Activated CD4-positive, CD25-positive, alpha-beta regulatory T cell treated with anti-CD3 and anti-CD28 coated beads, Interleukin-2, amount 50 U/mL, for 16 hours (primary cell): Measurements from ENCODE around the gene BEND2.
"Not testable (repeated sequence)": the region's sequence is repeated elsewhere in the genome, so short reads cannot be mapped to it uniquely, and the experiment has no call there.

ENCODE experiments used
- DNase-seq: peaks from one replicate; pipeline ENCODE4 v3.0.0-alpha.2; 2020; ENCODE audit warnings: low read depth, low spot score

BEND2 gene

GRCh38 chrX:18220786-18221185 lies at the start of gene BEND2:
TSS of gene BEND2 (minus strand) at chrX:18220886. CDS start at chrX:18220750, 136 bp downstream.
- no peak for DNase-seq

- no peak for DNase-seq
Measured at GRCh38 chrX:18255059-18255458, 34.4 kb upstream of the BEND2 start.

GRCh38 chrX:18252644-18253359 lies 32.1 kb upstream of the BEND2 start:
- no peak for DNase-seq

DNA sequence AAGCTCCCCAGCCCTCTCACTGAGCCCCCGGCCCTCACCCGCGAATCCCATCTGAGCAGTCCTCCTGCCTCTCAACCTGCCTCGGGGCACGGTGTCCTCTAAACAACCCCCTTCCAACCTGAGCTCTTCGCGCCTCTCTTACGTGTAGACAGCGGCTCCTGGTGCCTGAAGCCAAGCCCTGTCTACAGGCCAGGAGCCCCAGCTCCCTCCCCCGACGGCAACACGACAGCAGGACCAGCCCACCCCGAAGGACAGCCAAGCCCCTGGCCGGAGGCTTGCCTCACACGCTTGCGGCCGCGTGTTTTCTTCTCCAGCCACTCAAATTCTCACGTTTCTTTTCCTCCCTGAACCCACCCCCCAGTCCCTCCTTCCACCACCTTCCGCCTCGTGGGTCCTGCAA lies 9.0 kb upstream of the BEND2 start:
- not testable (repeated sequence) for DNase-seq

DNA sequence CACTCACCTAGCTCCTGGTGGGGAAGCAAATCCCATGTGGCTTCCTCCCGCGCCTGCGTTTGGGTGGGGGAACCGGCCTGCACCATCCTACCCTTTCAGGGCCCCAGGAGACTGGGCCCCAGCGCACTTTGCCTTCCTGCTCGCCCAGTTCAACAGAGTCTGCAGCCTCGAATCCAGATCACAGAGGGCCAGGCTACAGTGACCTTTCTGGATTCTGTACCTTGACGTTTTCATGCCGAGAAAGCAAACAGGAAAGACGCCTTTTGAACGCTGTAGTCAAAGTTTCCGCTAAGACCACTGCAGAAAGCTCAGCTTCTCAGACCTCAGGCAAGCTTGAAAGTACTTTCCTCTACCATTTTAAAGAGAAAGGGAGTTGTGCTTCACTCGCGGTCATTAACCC lies 7.4 kb upstream of the BEND2 start:
- no peak for DNase-seq

DNA sequence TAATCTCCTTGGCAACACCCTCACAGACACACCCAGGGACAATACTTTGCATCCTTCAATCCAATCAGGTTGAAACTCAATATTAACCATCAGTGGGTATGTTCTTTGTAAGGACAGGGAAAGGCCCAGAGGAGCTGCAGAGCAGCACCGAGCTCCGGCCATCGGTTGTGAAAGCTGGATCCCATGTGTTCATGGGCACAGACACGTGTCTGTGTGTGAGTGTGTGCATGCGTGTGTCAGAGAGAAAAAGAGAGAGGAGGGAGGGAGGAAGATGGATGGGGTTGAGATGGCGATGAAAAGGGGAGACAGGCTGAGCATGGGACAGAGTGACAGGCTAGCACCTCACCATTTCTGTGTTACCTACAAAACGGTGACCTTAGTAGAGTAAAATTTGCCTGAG lies 6.8 kb upstream of the BEND2 start:
- DNase-seq: no peak

GRCh38 chrX:18210470-18210869 lies 10.2 kb downstream of the BEND2 start:
- DNase-seq: no peak

- DNase-seq: no peak
Measured at GRCh38 chrX:18206657-18207056, 14.0 kb downstream of the BEND2 start.

GRCh38 chrX:18203631-18204030 lies 17.1 kb downstream of the BEND2 start:
- no peak for DNase-seq

- DNase-seq: no peak
Measured at GRCh38 chrX:18194688-18195087, 26.0 kb downstream of the BEND2 start.

DNA sequence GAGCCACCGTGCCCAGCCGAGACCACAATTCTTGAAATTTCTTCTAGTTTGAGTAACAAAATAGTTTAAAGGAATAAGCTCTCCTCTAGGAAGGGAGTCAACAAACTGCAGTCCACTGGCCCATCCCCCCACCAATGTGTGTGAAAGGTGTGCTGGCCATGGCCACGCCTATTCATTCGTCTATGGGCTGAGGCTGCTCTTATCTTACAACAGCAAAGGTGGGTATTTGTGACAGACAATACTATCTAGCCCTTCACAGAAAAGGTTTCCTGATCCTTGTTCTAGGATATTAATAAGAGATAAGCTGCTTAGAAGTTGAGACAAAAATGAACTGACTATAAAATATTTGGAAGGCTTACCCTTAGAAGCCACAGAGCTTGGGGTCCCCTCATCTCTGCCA lies 41.2 kb downstream of the BEND2 start:
- no peak for DNase-seq

- no peak for DNase-seq
Measured at GRCh38 chrX:18174971-18175370, 45.7 kb downstream of the BEND2 start.

GRCh38 chrX:18174209-18174608 lies 46.5 kb downstream of the BEND2 start:
- DNase-seq: no peak

DNA sequence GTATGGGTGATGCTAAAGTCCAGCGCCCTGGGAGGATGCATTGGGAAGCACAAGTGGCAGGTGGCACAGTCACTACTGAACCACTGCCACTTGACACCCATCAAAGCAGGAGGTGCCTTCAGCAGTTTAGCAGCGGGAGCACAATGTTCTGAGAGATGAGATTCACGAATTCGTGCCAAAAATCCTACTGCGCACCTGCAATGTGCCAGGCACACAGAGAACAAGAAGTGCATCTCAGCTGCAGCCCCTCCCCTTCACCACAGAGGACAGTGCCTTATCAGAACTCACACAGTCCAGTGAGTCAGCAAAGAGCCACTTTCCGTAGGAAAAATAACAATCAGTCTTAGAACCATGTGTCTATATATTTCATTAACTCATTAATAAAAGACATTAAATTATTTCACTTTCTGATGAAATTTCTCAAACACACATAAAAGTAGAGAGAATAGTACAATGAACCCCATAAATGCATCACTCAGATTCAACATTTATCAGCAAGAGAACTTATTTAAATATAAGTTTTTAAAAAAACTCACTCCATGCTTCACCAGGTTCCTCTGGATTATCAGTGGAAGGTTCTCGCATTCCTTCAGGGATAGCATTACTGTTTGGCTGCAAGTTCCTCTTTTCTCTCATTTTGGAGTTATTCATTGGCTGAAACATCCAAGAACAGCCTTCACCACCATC lies 47.0 kb downstream of the BEND2 start:
- DNase-seq: no peak

- DNase-seq: no peak
Measured at GRCh38 chrX:18172970-18173369, 47.7 kb downstream of the BEND2 start.

- no peak for DNase-seq
Measured at GRCh38 chrX:18170910-18171309, 49.8 kb downstream of the BEND2 start.

GRCh38 chrX:18166068-18166467 lies 54.6 kb downstream of the BEND2 start:
- DNase-seq: no peak

DNA sequence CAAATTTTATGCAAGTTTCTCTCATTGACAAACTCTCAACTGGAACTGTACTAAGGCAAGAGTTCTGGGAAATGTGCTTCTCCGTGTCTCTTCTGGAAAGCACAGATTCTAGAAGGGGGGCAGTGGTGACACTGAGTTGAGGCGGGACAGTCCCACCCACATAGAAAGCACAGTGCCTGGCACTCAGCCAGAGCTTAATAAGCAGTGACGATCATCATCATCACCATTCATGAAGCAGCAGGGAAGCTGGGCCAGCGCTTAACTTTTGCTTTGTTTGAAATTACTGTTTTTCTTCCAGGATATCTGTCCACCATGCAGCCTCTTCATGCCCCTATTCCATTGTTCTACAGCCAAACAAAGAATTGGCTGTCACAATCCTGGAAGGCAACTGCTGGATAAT lies 60.3 kb downstream of the BEND2 start:
- no peak for DNase-seq

- DNase-seq: no peak
Measured at GRCh38 chrX:18158963-18159362, 61.7 kb downstream of the BEND2 start.

DNA sequence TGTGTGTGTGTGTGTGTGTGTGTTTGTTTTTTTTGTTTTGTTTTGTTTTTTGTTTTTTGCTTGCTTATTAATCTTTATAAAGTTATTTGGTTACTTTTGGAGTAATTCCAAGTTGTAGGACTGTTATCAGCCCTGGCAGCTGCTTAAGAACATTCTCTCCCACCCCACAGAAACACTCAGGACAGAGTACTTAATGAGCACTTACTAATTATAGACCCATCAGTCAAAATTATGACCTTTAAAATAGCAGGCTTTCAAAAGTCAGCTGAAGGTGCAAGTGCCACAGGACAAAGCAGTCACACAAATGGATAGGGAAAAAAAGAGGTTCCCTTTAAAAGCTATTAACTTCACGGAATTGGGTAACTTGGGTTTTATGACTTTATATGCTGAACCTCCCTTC lies 69.0 kb downstream of the BEND2 start:
- DNase-seq: no peak

DNA sequence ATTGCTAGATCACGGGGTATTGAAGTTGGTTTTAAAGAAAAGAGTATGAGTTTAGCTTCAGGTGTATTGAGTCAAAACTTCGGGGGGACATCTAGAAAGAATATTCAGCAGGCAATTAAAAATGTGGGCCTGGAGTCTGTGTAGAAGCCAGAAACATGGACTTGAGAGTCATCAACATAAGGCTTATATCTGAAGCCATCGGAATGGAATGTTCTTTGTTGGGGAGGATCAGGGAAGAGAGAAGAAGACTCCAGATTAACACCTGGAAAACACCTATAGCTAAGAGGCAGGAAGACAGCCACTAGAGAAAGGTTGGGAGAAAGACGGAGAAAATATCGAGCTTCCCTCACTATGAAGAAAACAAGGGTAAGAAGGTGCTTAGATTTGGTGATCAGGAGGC lies 69.5 kb downstream of the BEND2 start:
- DNase-seq: no peak

GRCh38 chrX:18149454-18149853 lies 71.2 kb downstream of the BEND2 start:
- no peak for DNase-seq

GRCh38 chrX:18146954-18147353 lies 73.7 kb downstream of the BEND2 start:
- DNase-seq: no peak
